PC-9 (cell line): ENCODE measurements around the gene DGKZ. TPM values are rescaled to one million over a fixed set of nuclear protein-coding genes. Genes with fewer than 3 reads are reported as not detected.

Source experiments
- BruUV-seq: library from RNA; stranded (reverse); fragments of 400-500 nt; replicated peaks from 2 replicates; lab custom pipeline; 2021; lab: Mats Ljungman, UMichigan
- CTCF ChIA-PET: fragments of 300-600 bp; sonication (Branson Sonifier 250); formaldehyde crosslinking; loops from one replicate; lab custom pipeline; 2022; ENCODE audit warnings: antibody characterized with exemption; lab: Charles Lee
- POLR2A ChIA-PET: fragments of 300-600 bp; sonication (Branson Sonifier 250); formaldehyde crosslinking; loops from one replicate; lab custom pipeline; 2022; ENCODE audit warnings: antibody characterized with exemption; ENCODE audit not compliant: unreplicated experiment; lab: Charles Lee
- DNase-seq, 2 experiments: peaks; one replicate each; pipeline versions ENCODE4 v3.0.0 to v3.0.0-alpha.2; 2015 to 2022; ENCODE audit warnings: mixed read lengths in 1 of 2
- H2AFZ ChIP-seq: fragments of 200-600 bp; sonication (generic); 2 replicates; pipeline ENCODE4 v1.8.1; 2017; ENCODE audit warnings: antibody characterized with exemption
- H3F3A ChIP-seq: fragments of 200-600 bp; sonication (generic); 2 replicates; pipeline ENCODE4 v1.8.1; 2017; ENCODE audit warnings: antibody characterized with exemption, mild to moderate bottlenecking, low read depth; ENCODE audit not compliant: insufficient read depth
- H3K27ac ChIP-seq: fragments of 200-600 bp; sonication (generic); 2 replicates; pipeline ENCODE4 v1.6.1; 2016; ENCODE audit warnings: mixed run types
- H3K27me3 ChIP-seq: fragments of 200-600 bp; sonication (generic); 2 replicates; pipeline ENCODE4 v1.6.1; 2016; ENCODE audit warnings: low read depth, mixed run types; ENCODE audit not compliant: insufficient read depth
- H3K36me3 ChIP-seq: fragments of 200-600 bp; sonication (generic); 2 replicates; pipeline ENCODE4 v1.6.1; 2016; ENCODE audit warnings: low read depth, mixed run types
- H3K4me1 ChIP-seq: fragments of 200-600 bp; sonication (generic); replicated peaks from 2 replicates; pipeline ENCODE4 v1.6.1; 2016; ENCODE audit warnings: mixed run types; ENCODE audit not compliant: insufficient read depth
- H3K4me2 ChIP-seq: fragments of 200-600 bp; sonication (generic); 2 replicates; pipeline ENCODE4 v1.6.1; 2017; ENCODE audit warnings: mixed run types
- H3K4me3 ChIP-seq: fragments of 200-600 bp; sonication (generic); 2 replicates; pipeline ENCODE4 v1.6.1; 2016; ENCODE audit warnings: mixed run types
- H3K79me2 ChIP-seq: fragments of 200-600 bp; sonication (generic); 2 replicates; pipeline ENCODE4 v1.6.1; 2017; ENCODE audit warnings: low read depth, mixed run types
- H3K9me2 ChIP-seq: fragments of 200-600 bp; sonication (generic); 2 replicates; pipeline ENCODE4 v1.8.1; 2017; ENCODE audit warnings: mild to moderate bottlenecking; ENCODE audit not compliant: insufficient read depth
- H3K9me3 ChIP-seq: fragments of 200-600 bp; sonication (generic); 2 replicates; pipeline ENCODE4 v1.8.1; 2016; ENCODE audit warnings: low read depth; ENCODE audit not compliant: insufficient read depth
- H4K20me1 ChIP-seq: fragments of 200-600 bp; sonication (generic); 2 replicates; pipeline ENCODE4 v1.8.1; 2017; ENCODE audit not compliant: insufficient read depth
- EZH2 ChIP-seq: fragments of 200-600 bp; sonication (generic); IDR thresholded peaks from 2 replicates; pipeline ENCODE4 v1.8.0; 2017; ENCODE audit warnings: antibody characterized with exemption, low read depth
- intact Hi-C: fragments of 100-400 bp; cut with micrococcal nuclease; formaldehyde crosslinking; loops from one replicate; pipeline ENCODE4 v1.10.0; 2022; ENCODE audit not compliant: unreplicated experiment
- total RNA-seq: library from RNA; stranded (reverse); gene quantifications from 2 replicates; pipeline ENCODE4 v1.2.3, GENCODE V29; 2021
- TF ChIP-seq, protein P1 (sequence below): fragments of 200-600 bp; sonication (generic); conservative IDR thresholded peaks from 2 replicates; pipeline ENCODE4 v1.6.1; 2017; ENCODE audit warnings: mixed run types, antibody characterized with exemption, mild to moderate bottlenecking, moderate library complexity

DGKZ gene
- total RNA-seq, 1 experiment from 2014 or later: 49.3 TPM

DNA sequence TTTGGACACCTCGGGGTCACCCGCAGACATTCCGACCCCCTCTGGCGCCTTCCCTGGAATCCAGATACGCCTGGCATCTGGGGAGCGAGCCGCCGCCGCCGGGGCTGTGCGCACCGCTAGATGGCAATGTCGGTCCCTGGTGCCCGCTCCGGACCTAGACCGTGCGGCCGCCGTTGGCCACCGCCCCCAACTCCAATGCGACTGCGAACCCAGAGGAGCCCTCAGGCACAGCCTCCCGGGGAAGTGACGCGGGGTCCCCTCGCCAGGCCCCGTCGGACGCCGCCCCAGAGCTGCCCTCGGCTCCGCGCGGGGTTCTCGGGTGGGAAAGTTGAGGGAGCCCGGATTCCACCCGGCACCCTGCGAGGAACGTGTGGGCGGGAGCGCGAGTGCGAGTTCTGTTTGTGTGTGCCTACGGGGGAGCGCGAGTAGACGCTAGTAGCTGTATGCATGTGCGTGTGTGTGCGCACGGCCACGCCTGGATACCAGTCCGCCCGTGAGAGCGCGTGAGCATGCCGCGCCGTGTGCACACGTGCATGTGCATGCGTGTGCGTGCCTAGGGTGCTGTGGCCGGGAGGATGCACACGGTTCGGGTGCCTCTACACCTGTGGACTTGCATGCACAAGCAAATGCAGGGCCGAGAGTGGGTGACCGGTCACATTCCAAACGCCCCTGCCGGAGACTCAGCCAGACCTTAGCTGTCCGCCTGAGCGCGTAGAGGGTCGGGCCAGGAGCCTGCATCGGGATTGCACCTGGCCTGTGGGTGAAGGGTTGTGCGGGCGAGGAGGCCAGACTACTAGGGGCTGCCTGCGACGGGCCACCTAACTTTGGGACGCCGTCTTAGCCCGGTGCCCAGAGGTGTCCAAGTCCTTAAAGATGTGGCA is 42.4 kb downstream of the DGKZ start:
- peak; percentile 50 to 83 for DNase-seq
- TF ChIP-seq, protein P1, sequence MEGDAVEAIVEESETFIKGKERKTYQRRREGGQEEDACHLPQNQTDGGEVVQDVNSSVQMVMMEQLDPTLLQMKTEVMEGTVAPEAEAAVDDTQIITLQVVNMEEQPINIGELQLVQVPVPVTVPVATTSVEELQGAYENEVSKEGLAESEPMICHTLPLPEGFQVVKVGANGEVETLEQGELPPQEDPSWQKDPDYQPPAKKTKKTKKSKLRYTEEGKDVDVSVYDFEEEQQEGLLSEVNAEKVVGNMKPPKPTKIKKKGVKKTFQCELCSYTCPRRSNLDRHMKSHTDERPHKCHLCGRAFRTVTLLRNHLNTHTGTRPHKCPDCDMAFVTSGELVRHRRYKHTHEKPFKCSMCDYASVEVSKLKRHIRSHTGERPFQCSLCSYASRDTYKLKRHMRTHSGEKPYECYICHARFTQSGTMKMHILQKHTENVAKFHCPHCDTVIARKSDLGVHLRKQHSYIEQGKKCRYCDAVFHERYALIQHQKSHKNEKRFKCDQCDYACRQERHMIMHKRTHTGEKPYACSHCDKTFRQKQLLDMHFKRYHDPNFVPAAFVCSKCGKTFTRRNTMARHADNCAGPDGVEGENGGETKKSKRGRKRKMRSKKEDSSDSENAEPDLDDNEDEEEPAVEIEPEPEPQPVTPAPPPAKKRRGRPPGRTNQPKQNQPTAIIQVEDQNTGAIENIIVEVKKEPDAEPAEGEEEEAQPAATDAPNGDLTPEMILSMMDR: peak; percentile 82
- peak; percentile 28; the same call in 1 of the 2 replicates for TF ChIP-seq EZH2
- ChIA-PET POLR2A (interaction anchor here (0.5 kb wide), 1 partner anchor 169 kb away, joined by 3 read pairs; no protein-coding TSS in a partner anchor), CTCF (interaction anchor here (1.0 kb wide), 1 partner anchor 228 kb away, joined by 4 read pairs; the partner anchor contains the start of gene ATG13)
- Histone ChIP-seq H3K27ac (no peak overlapping the region), H3K9me2 (no peaks in the 10 kb centered on the region), H3K4me2 (peak overlapping the region; percentile 83), H3K4me1 (peaks cover 13% of the 10 kb centered on the region), H4K20me1 (peaks cover 17% of the 10 kb centered on the region), H3K27me3 (peaks cover 22% of the 10 kb centered on the region), H3K36me3 (no peaks in the 10 kb centered on the region), H3K79me2 (no peaks in the 10 kb centered on the region), H3K4me3 (peak overlapping the region; percentile 54), H3K9me3 (no peaks in the 10 kb centered on the region), H3F3A (peaks cover 10% of the 10 kb centered on the region), H2AFZ (no peak overlapping the region; the same call in 1 of the 2 replicates)
- BruUV-seq: no TSS peak
- intact Hi-C loops: loop anchor here (1.0 kb wide), 2 partner anchors 148 to 542 kb away; partner anchors contain the start of gene CRY2

DNA sequence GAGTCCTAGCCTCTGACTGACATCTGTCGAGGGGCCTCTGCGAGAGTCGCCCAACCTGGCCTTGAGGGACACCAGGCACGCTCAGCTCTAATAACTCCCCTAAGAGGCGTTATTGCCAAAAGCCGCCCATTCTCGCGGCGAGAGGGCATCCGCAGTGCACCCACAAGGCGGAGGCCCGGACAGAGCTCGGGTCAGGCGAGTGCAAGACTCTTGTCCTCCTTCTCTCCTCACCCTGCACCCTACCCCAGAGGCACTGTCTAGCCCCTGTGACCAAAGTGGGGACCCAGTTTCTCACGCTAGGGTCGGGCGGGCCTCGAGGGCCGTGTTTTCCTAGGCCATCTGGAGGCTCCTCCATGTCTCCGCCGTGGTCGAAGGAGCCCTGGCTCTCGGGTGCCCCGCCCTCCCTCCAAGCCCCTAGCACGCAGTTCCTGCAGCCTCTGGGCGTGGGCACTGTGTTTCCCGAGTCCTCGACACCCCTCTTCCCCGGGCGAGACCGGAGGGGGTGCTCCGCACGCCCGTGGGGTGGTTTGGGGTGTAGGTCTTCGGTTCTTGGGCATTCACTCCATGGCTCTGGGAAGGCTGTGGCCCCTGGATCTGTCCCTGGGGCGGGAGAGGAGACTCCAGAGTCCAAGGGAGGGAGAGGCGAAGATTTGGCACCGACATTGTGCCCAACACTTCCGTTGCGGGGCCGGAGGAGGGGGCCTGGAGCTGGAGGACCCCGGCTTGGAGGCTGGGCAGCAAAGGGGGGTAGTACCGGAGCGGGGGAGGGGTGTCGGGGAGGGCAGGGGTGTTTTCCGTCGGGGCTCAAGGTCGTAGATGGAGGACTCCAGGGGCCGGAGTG is 43.3 kb downstream of the DGKZ start:
- peaks cover 13% of the 10 kb centered on the region for H3K4me1 ChIP-seq
- peaks cover 22% of the 10 kb centered on the region for H3K27me3 ChIP-seq
- peak overlapping the region; percentile 83; the same call in 1 of the 2 replicates for H3K4me2 ChIP-seq
- CTCF ChIA-PET: interaction anchor here (0.6 to 1.6 kb wide), 3 partner anchors 7 to 100 kb away, joined by 4 to 11 read pairs (median 10); no protein-coding TSS in a partner anchor
- intact Hi-C loops: no loop called here
- no TSS peak for BruUV-seq
- TF ChIP-seq EZH2: no peak
- TF ChIP-seq, protein P1: no peak
- peaks cover 19% of the 10 kb centered on the region for H4K20me1 ChIP-seq
- H2AFZ ChIP-seq: no peak overlapping the region
- POLR2A ChIA-PET: no interaction called here
- H3K4me3 ChIP-seq: no peak overlapping the region
- H3F3A ChIP-seq: peaks cover 10% of the 10 kb centered on the region
- no peak for DNase-seq
- no peaks in the 10 kb centered on the region for H3K79me2 ChIP-seq
- no peaks in the 10 kb centered on the region for H3K9me3 ChIP-seq
- no peaks in the 10 kb centered on the region for H3K36me3 ChIP-seq
- H3K9me2 ChIP-seq: no peaks in the 10 kb centered on the region
- H3K27ac ChIP-seq: no peak overlapping the region

DNA sequence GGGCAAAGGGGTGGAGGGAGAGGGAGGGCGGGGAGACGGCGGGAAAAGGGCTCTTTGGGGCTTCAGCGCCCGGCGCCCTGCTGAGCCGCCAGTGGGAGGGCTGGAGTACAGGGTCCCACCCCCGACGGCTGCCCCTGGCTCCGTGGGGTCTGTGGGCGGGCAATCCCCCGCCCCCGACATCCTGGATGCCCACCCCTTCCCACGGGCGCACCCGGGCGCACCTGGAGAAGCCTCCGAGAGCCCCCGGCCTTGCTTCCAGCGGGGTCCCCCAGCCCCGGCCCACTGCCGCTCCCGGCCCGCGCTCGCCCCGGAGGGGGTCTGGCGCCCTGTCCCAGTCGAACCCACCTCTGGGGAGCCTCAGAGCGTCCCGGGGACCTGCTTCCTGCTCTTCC is 43.9 kb downstream of the DGKZ start:
- H3K27me3 ChIP-seq: peaks cover 22% of the 10 kb centered on the region
- H3K36me3 ChIP-seq: no peaks in the 10 kb centered on the region
- no peak overlapping the region for H2AFZ ChIP-seq
- H3F3A ChIP-seq: peaks cover 10% of the 10 kb centered on the region
- no peak overlapping the region for H3K27ac ChIP-seq
- H3K4me1 ChIP-seq: peaks cover 13% of the 10 kb centered on the region
- TF ChIP-seq, protein P1: no peak
- TF ChIP-seq EZH2: no peak
- no TSS peak for BruUV-seq
- H3K4me2 ChIP-seq: peak overlapping the region; percentile 70; the same call in 1 of the 2 replicates
- peaks cover 25% of the 10 kb centered on the region for H4K20me1 ChIP-seq
- CTCF ChIA-PET: interaction anchor here (0.5 to 1.6 kb wide), 6 partner anchors 8 to 269 kb away, joined by 3 to 20 read pairs (median 8); partner anchors contain the start of gene DGKZ
- DNase-seq: no peak
- intact Hi-C loops: no loop called here
- H3K9me2 ChIP-seq: no peaks in the 10 kb centered on the region
- POLR2A ChIA-PET: no interaction called here
- no peak overlapping the region for H3K4me3 ChIP-seq
- no peaks in the 10 kb centered on the region for H3K9me3 ChIP-seq
- H3K79me2 ChIP-seq: no peaks in the 10 kb centered on the region
